ENCODE results near the gene ABCD1.
"Not testable (repeated sequence)": the region's sequence is repeated elsewhere in the genome, so short reads cannot be mapped to it uniquely, and the experiment has no call there.

Gene ABCD1

DNA sequence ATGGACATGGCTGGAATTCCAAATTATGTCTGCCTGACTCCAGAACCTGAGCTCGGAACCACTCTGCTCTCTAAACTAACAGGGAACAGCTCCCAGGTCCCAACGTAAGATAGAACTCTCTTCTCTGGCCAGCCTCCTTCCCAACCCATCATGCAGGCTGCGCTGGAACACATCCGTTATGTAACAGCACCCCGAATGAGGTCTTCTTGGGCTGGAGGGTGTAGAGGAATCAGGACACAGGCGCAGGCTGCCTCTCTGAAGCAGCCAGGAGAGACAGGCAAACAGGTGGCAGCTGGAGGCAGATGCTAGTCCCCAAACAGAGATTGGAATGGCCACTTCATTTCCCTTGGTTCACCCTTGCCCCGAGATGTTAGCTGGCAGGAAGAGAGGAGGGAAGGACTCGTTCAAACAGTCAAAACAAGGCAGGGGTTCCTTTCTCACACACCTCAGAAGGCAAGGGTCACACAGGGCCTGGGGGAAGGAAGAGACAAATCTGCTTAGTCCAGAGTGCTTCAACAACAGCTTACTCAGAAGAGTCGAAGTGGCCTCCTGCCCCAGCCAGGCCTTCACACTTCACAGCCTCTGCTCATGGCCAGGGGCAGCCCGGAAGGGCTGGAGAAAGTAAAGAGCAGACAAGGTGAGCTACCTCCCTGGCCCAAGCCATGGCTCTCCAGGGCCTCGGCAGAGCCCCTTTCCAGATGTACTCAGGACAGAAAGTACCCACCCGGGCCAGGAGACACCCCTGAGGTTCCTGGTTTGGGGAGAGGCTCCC, 19.8 kb upstream of the ABCD1 start:
- H3K27ac ChIP-seq (ENCODE audit: extremely low read depth, low read depth, low read length); POLR2A ChIA-PET; H3K4me1 ChIP-seq (ENCODE audit: control insufficient read depth, insufficient read depth, low read length); H3K4me3 ChIP-seq (ENCODE audit: low read depth, low read length); H3K9me3 ChIP-seq (ENCODE audit: control insufficient read depth, insufficient read depth, low read depth, low read length): not testable (repeated sequence)
- CTCF ChIA-PET, result interaction anchor here (0.6 to 1.2 kb wide), 2 partner anchors 37 to 247 kb away, joined by 3 read pairs; no protein-coding TSS in a partner anchor
- H3K36me3 ChIP-seq (ENCODE audit: control insufficient read depth in 2 of 2, insufficient read depth in 1 of 2, low read length in 2 of 2), result peaks cover 0 to 81% of the 10 kb centered on the region in 2 experiments; a peak in 1 of 3 replicates

- H3K4me3 ChIP-seq (ENCODE audit: low read depth, low read length); H3K27ac ChIP-seq (ENCODE audit: extremely low read depth, low read depth, low read length); H3K9me3 ChIP-seq (ENCODE audit: control insufficient read depth, insufficient read depth, low read depth, low read length); H3K4me1 ChIP-seq (ENCODE audit: control insufficient read depth, insufficient read depth, low read length); POLR2A ChIA-PET: not testable (repeated sequence)
- 0 out of 2 replicates have a peak, but pooled peaks have one; percentile 11 for TF ChIP-seq CTCF (tag by site-specific recombination; IDR thresholded peaks at IDR 0.05)
- peaks cover 0 to 84% of the 10 kb centered on the region in 2 experiments; a peak in 1 of 3 replicates for H3K36me3 ChIP-seq (ENCODE audit: control insufficient read depth in 2 of 2, insufficient read depth in 1 of 2, low read length in 2 of 2)
- CTCF ChIA-PET, result interaction anchor here (0.6 kb wide), 1 partner anchor 18 kb away, joined by 3 read pairs; no protein-coding TSS in a partner anchor
Observed at GRCh38 chrX:153705403-153706060, 19.1 kb upstream of the ABCD1 start.

- TF ChIP-seq, protein P1, sequence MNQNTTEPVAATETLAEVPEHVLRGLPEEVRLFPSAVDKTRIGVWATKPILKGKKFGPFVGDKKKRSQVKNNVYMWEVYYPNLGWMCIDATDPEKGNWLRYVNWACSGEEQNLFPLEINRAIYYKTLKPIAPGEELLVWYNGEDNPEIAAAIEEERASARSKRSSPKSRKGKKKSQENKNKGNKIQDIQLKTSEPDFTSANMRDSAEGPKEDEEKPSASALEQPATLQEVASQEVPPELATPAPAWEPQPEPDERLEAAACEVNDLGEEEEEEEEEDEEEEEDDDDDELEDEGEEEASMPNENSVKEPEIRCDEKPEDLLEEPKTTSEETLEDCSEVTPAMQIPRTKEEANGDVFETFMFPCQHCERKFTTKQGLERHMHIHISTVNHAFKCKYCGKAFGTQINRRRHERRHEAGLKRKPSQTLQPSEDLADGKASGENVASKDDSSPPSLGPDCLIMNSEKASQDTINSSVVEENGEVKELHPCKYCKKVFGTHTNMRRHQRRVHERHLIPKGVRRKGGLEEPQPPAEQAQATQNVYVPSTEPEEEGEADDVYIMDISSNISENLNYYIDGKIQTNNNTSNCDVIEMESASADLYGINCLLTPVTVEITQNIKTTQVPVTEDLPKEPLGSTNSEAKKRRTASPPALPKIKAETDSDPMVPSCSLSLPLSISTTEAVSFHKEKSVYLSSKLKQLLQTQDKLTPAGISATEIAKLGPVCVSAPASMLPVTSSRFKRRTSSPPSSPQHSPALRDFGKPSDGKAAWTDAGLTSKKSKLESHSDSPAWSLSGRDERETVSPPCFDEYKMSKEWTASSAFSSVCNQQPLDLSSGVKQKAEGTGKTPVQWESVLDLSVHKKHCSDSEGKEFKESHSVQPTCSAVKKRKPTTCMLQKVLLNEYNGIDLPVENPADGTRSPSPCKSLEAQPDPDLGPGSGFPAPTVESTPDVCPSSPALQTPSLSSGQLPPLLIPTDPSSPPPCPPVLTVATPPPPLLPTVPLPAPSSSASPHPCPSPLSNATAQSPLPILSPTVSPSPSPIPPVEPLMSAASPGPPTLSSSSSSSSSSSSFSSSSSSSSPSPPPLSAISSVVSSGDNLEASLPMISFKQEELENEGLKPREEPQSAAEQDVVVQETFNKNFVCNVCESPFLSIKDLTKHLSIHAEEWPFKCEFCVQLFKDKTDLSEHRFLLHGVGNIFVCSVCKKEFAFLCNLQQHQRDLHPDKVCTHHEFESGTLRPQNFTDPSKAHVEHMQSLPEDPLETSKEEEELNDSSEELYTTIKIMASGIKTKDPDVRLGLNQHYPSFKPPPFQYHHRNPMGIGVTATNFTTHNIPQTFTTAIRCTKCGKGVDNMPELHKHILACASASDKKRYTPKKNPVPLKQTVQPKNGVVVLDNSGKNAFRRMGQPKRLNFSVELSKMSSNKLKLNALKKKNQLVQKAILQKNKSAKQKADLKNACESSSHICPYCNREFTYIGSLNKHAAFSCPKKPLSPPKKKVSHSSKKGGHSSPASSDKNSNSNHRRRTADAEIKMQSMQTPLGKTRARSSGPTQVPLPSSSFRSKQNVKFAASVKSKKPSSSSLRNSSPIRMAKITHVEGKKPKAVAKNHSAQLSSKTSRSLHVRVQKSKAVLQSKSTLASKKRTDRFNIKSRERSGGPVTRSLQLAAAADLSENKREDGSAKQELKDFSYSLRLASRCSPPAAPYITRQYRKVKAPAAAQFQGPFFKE (tag by site-specific recombination; IDR thresholded peaks at IDR 0.05; ENCODE audit: borderline replicate concordance), result no peak
- TF ChIP-seq ZNF366 (tag by site-specific recombination; conservative IDR thresholded peaks at IDR 0.05) (no peak), HOXA7 (CRISPR knock-in tag; IDR thresholded peaks at IDR 0.05; ENCODE audit: borderline replicate concordance) (no peak), ZNF221 (tag by site-specific recombination; IDR thresholded peaks at IDR 0.05; ENCODE audit: borderline replicate concordance) (no peak), ZFP41 (tag by site-specific recombination; IDR thresholded peaks at IDR 0.05; ENCODE audit: borderline replicate concordance) (no peak), WT1 (tag by site-specific recombination; IDR thresholded peaks at IDR 0.05) (no peak), ZSCAN23 (tag by site-specific recombination; IDR thresholded peaks at IDR 0.05) (no peak), ZNF449 (tag by site-specific recombination; IDR thresholded peaks at IDR 0.05) (no peak), ZNF211 (tag by site-specific recombination; IDR thresholded peaks at IDR 0.05; ENCODE audit: low read depth) (no peak), ZNF2 (tag by site-specific recombination; IDR thresholded peaks at IDR 0.05) (no peak), ZNF76 (tag by site-specific recombination; IDR thresholded peaks at IDR 0.05; ENCODE audit: borderline replicate concordance, low read depth) (no peak), ZNF37A (tag by site-specific recombination; IDR thresholded peaks at IDR 0.05) (no peak), ZNF654 (tag by site-specific recombination; IDR thresholded peaks at IDR 0.05; ENCODE audit: low read depth) (no peak), ZNF350 (tag by site-specific recombination; IDR thresholded peaks at IDR 0.05) (no peak), ZNF423 (tag by site-specific recombination; IDR thresholded peaks at IDR 0.05) (no peak), ZNF24 (tag by site-specific recombination; IDR thresholded peaks at IDR 0.05) (no peak), ZNF555 (tag by site-specific recombination; conservative IDR thresholded peaks at IDR 0.05) (no peak), ZNF10 (tag by site-specific recombination; IDR thresholded peaks at IDR 0.05) (no peak)
- Histone ChIP-seq H3K4me3 (ENCODE audit: low read depth, low read length) (no peak overlapping the region), H3K4me1 (ENCODE audit: control insufficient read depth, insufficient read depth, low read length) (no peaks in the 10 kb centered on the region), H3K9me3 (ENCODE audit: control insufficient read depth, insufficient read depth, low read depth, low read length) (no peaks in the 10 kb centered on the region), H3K27ac (ENCODE audit: extremely low read depth, low read depth, low read length) (no peak overlapping the region), H3K36me3 (ENCODE audit: control insufficient read depth in 2 of 2, insufficient read depth in 1 of 2, low read length in 2 of 2) (peaks cover 4 to 80% of the 10 kb centered on the region in 2 experiments; a peak in 2 of 3 replicates)
- ChIA-PET POLR2A (no interaction called here), CTCF (interaction anchor here (0.9 to 2.2 kb wide), 2 partner anchors 167 to 765 kb away, joined by 3 to 8 read pairs; no protein-coding TSS in a partner anchor)
Observed at GRCh38 chrX:153706799-153707198, 17.9 kb upstream of the ABCD1 start.

Data from HEK293 (cell line).